ENCODE results near the gene TMEM250.

DNA sequence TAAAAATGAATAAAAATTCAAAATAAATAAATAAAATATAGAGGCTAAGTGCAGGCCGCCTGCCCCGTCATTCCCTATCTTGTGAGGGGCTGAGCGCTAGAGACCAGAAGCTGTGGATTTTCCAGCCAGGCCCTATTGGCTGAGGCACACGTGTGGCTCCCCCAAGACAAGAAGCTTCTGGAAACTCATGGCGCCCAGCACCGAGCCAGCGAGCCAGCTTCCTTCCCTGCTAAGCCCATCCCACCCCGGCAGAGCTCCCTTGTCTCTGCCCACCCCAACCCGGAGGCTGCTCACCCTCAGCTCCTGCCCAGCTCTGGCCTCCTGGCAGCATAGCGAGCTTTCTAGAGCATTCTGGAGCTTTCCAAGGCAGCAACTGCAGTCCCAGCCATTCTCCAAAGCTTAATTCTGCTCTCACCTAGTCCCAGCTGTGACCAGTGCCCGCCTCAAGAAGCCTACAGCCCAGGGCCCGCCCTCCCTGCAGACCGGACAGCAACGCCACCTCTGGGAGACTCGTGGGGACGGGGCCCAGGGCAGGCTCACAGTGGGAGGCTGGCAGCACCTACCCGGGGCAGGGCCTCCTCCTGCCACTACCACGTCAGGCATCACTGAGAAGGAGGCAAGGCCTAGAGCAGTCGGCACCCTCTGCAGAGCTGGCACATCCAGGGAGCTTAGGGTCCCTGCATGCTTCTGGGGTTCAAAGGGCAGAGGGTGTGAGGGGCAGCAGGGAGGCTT is 23.2 kb upstream of the TMEM250 start:
- TF ChIP-seq, protein P1, sequence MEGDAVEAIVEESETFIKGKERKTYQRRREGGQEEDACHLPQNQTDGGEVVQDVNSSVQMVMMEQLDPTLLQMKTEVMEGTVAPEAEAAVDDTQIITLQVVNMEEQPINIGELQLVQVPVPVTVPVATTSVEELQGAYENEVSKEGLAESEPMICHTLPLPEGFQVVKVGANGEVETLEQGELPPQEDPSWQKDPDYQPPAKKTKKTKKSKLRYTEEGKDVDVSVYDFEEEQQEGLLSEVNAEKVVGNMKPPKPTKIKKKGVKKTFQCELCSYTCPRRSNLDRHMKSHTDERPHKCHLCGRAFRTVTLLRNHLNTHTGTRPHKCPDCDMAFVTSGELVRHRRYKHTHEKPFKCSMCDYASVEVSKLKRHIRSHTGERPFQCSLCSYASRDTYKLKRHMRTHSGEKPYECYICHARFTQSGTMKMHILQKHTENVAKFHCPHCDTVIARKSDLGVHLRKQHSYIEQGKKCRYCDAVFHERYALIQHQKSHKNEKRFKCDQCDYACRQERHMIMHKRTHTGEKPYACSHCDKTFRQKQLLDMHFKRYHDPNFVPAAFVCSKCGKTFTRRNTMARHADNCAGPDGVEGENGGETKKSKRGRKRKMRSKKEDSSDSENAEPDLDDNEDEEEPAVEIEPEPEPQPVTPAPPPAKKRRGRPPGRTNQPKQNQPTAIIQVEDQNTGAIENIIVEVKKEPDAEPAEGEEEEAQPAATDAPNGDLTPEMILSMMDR (conservative IDR thresholded peaks at IDR 0.05; ENCODE audit: low read depth, low read length): no peak
- no peak for TF ChIP-seq EZH2 (IDR thresholded peaks at IDR 0.05; ENCODE audit: borderline replicate concordance, low read depth, low read length, poor library complexity, severe bottlenecking)
